Peyer's patch (tissue), 4 donors: ENCODE measurements around the gene DNPH1.

Experiments used
- CTCF ChIP-seq, 6 experiments: fragments of 450-650 bp in 4 of 6; fragments of 200-600 bp in 2 of 6; sonication (generic) in 1 of 6; IDR thresholded peaks; one replicate each; pipeline ENCODE4 v1.5.1; 2017 to 2019; ENCODE audit warnings: antibody characterized with exemption in 6 of 6, mild to moderate bottlenecking in 3 of 6, moderate library complexity in 1 of 6
- POLR2A ChIP-seq, 2 donors: fragments of 450-650 bp; IDR thresholded peaks; one replicate each; pipeline ENCODE4 v1.5.1; 2017; ENCODE audit warnings: antibody characterized with exemption in 2 of 2, mild to moderate bottlenecking in 2 of 2, moderate library complexity in 2 of 2

GRCh38 chr6:43192911-43193310 lies 36.4 kb downstream of the DNPH1 start:
- TF ChIP-seq CTCF (IDR thresholded peaks at IDR 0.05) = no peak
- TF ChIP-seq POLR2A (IDR thresholded peaks at IDR 0.05) = no peak
